ENCODE measurements around the gene GJB2.

GJB2 gene

GRCh38 chr13:20149762-20150161 lies 43.0 kb downstream of the GJB2 start:
- TF ChIP-seq EZH2phosphoT487 (IDR thresholded peaks at IDR 0.05; ENCODE audit: borderline replicate concordance) = no peak
- no peak for TF ChIP-seq CTCF (conservative IDR thresholded peaks at IDR 0.05; ENCODE audit: low read length)
- no peak overlapping the region for H3K9ac ChIP-seq (ENCODE audit: low read depth, low read length, poor library complexity, severe bottlenecking)

GRCh38 chr13:20148501-20149183 lies 44.1 kb downstream of the GJB2 start:
- no peaks in the 10 kb centered on the region for H4K20me1 ChIP-seq (ENCODE audit: insufficient read depth, low read length, poor library complexity, severe bottlenecking)
- TF ChIP-seq CTCF (conservative IDR thresholded peaks at IDR 0.05; ENCODE audit: low read length) (no peak), EZH2phosphoT487 (IDR thresholded peaks at IDR 0.05; ENCODE audit: borderline replicate concordance) (no peak)
- no peaks in the 10 kb centered on the region for H3K27me3 ChIP-seq (ENCODE audit: insufficient read depth, low read length, poor library complexity, severe bottlenecking)
- no peaks in the 10 kb centered on the region for H3K36me3 ChIP-seq (ENCODE audit: insufficient read depth, low read length)
- no peak overlapping the region for H3K9ac ChIP-seq (ENCODE audit: low read depth, low read length, poor library complexity, severe bottlenecking)
- no peak overlapping the region for H3K4me3 ChIP-seq (ENCODE audit: low read length, poor library complexity, severe bottlenecking)
- no peaks in the 10 kb centered on the region for H3K79me2 ChIP-seq (ENCODE audit: insufficient read depth, low read length)
- no peak overlapping the region for H2AFZ ChIP-seq (ENCODE audit: low read length)
- no peaks in the 10 kb centered on the region for H3F3A ChIP-seq (ENCODE audit: low read depth)
- H3K9me3 ChIP-seq (ENCODE audit: insufficient read depth, low read depth, low read length) = no peaks in the 10 kb centered on the region
- no peak overlapping the region for H3K4me2 ChIP-seq (ENCODE audit: low read depth, low read length, poor library complexity, severe bottlenecking)
- no peaks in the 10 kb centered on the region for H3K4me1 ChIP-seq (ENCODE audit: insufficient read depth, low read length, poor library complexity, severe bottlenecking)
- no peaks in the 10 kb centered on the region for H3K9me2 ChIP-seq (replicated peaks; ENCODE audit: low read depth, low read length)

More at GRCh38 chr13:20149762-20150161, 43.0 kb downstream of the GJB2 start:
- no peaks in the 10 kb centered on the region for H3K4me1 ChIP-seq (ENCODE audit: insufficient read depth, low read length, poor library complexity, severe bottlenecking)
- H3K4me3 ChIP-seq (ENCODE audit: low read length, poor library complexity, severe bottlenecking) = no peak overlapping the region
- no peaks in the 10 kb centered on the region for H3K9me3 ChIP-seq (ENCODE audit: insufficient read depth, low read depth, low read length)
- no peaks in the 10 kb centered on the region for H3K79me2 ChIP-seq (ENCODE audit: insufficient read depth, low read length)
- H3K36me3 ChIP-seq (ENCODE audit: insufficient read depth, low read length) = no peaks in the 10 kb centered on the region
- no peaks in the 10 kb centered on the region for H3K27me3 ChIP-seq (ENCODE audit: insufficient read depth, low read length, poor library complexity, severe bottlenecking)
- no peaks in the 10 kb centered on the region for H3F3A ChIP-seq (ENCODE audit: low read depth)
- no peaks in the 10 kb centered on the region for H4K20me1 ChIP-seq (ENCODE audit: insufficient read depth, low read length, poor library complexity, severe bottlenecking)
- no peak overlapping the region for H2AFZ ChIP-seq (ENCODE audit: low read length)
- H3K9me2 ChIP-seq (replicated peaks; ENCODE audit: low read depth, low read length) = no peaks in the 10 kb centered on the region
- no peak overlapping the region for H3K4me2 ChIP-seq (ENCODE audit: low read depth, low read length, poor library complexity, severe bottlenecking)

- H3K4me2 ChIP-seq (ENCODE audit: low read depth, low read length, poor library complexity, severe bottlenecking) = no peak overlapping the region
- no peaks in the 10 kb centered on the region for H3K4me1 ChIP-seq (ENCODE audit: insufficient read depth, low read length, poor library complexity, severe bottlenecking)
- no peaks in the 10 kb centered on the region for H3K9me2 ChIP-seq (replicated peaks; ENCODE audit: low read depth, low read length)
- no peak overlapping the region for H3K4me3 ChIP-seq (ENCODE audit: low read length, poor library complexity, severe bottlenecking)
- no peak overlapping the region for H2AFZ ChIP-seq (ENCODE audit: low read length)
- no peaks in the 10 kb centered on the region for H3K36me3 ChIP-seq (ENCODE audit: insufficient read depth, low read length)
- H3K9me3 ChIP-seq (ENCODE audit: insufficient read depth, low read depth, low read length) = no peaks in the 10 kb centered on the region
- no peak for TF ChIP-seq CTCF (conservative IDR thresholded peaks at IDR 0.05; ENCODE audit: low read length)
- TF ChIP-seq EZH2phosphoT487 (IDR thresholded peaks at IDR 0.05; ENCODE audit: borderline replicate concordance) = no peak
- no peaks in the 10 kb centered on the region for H4K20me1 ChIP-seq (ENCODE audit: insufficient read depth, low read length, poor library complexity, severe bottlenecking)
- no peak overlapping the region for H3K9ac ChIP-seq (ENCODE audit: low read depth, low read length, poor library complexity, severe bottlenecking)
- H3F3A ChIP-seq (ENCODE audit: low read depth) = no peaks in the 10 kb centered on the region
- no peaks in the 10 kb centered on the region for H3K79me2 ChIP-seq (ENCODE audit: insufficient read depth, low read length)
- H3K27me3 ChIP-seq (ENCODE audit: insufficient read depth, low read length, poor library complexity, severe bottlenecking) = no peaks in the 10 kb centered on the region
These were observed 46.4 kb downstream of the GJB2 start for GRCh38 chr13:20146381-20146780.

All from Loucy (cell line).